GM20000 (cell line): ENCODE data around the gene CAV2.

ENCODE experiments used
- DNase-seq: peaks from one replicate; pipeline ENCODE4 v3.0.0; 2012; ENCODE audit warnings: low spot score
- CTCF ChIP-seq: IDR thresholded peaks from 2 replicates; pipeline ENCODE4 v1.5.1; 2012; ENCODE audit warnings: mild to moderate bottlenecking, control low read depth; ENCODE audit errors: extremely low read depth, missing control alignments

The CAV2 gene

GRCh38 chr7:116517626-116518025, 18.1 kb downstream of the CAV2 start:
- DNase-seq = no peak
- TF ChIP-seq CTCF = no peak

GRCh38 chr7:116518961-116519360, 19.4 kb downstream of the CAV2 start:
- no peak for TF ChIP-seq CTCF
- DNase-seq = no peak

- no peak for DNase-seq
- TF ChIP-seq CTCF = no peak
Observed at GRCh38 chr7:116521046-116521664, 21.6 kb downstream of the CAV2 start.

- DNase-seq = no peak
- TF ChIP-seq CTCF = no peak
Observed at GRCh38 chr7:116522247-116522646, 22.7 kb downstream of the CAV2 start.

GRCh38 chr7:116524221-116524608, 24.7 kb downstream of the CAV2 start:
- DNase-seq = no peak
- no peak for TF ChIP-seq CTCF

- TF ChIP-seq CTCF = no peak
- peak; percentile 61 for DNase-seq
Observed at GRCh38 chr7:116524609-116525297, 25.2 kb downstream of the CAV2 start, which contains the start of gene CAV1. TSS of gene CAV1 (plus strand) at chr7:116525036. CDS start at chr7:116525063, 27 bp downstream.

GRCh38 chr7:116525298-116525912, 25.9 kb downstream of the CAV2 start:
- peak; percentile 81 for DNase-seq
- TF ChIP-seq CTCF = no peak
